ENCODE data around the gene ZMYND10. TPM values are rescaled to one million over a fixed set of nuclear protein-coding genes. Genes with fewer than 3 reads are reported as not detected.

ZMYND10 gene
- total and polyA plus RNA-seq, 9 of the 15 experiments (the other 6 are each of a cell fraction or from before 2014, with no cell fraction given): 0.20 to 2.8 (median 0.70) TPM

DNA sequence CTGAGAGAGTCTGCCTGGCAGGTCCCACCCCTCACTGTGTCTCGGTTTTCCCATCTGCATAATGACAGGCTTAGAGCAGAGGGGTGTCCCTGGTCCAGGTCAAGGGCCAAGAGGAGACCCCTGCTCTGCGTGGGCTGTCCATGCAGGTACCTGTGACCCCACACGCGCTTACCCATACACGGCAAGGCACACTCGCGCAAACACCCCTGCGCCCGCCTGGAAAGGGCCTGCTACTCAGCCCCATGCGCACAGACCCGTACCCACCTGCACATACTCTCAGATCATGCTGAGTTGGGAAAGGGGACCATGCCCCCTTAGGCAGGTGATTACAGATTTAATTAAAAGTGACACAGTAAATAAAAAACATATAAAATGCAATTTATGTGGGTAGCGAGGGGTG lies 37.2 kb upstream of the ZMYND10 start:
- no peaks in the 10 kb centered on the region for H3K36me3 ChIP-seq (ENCODE audit: control insufficient read depth, insufficient read depth, low read length)
- ATAC-seq (no peak), FAIRE-seq (no peak), DNase-seq (ENCODE audit: extremely low read depth in 1 of 4, low spot score in 3 of 4) (no peak)
- H3K4me1 ChIP-seq (replicated peaks in 1 of 2; ENCODE audit: control insufficient read depth in 2 of 2, insufficient read depth in 2 of 2, low read length in 2 of 2): peaks cover 0 to 26% of the 10 kb centered on the region in 2 experiments; a peak in 3 of 5 replicates
- no peak overlapping the region for H3K4me2 ChIP-seq (ENCODE audit: insufficient read depth, low read length)
- no peak overlapping the region for H3K27ac ChIP-seq (ENCODE audit: extremely low read depth, low read depth, low read length)
- in situ Hi-C loops (cut with MboI) (no loop called here), intact Hi-C loops (cut with micrococcal nuclease) (no loop called here)
- H2AFZ ChIP-seq (ENCODE audit: low read depth, low read length): no peak overlapping the region
- H3K27me3 ChIP-seq (ENCODE audit: control insufficient read depth in 2 of 2, insufficient read depth in 2 of 2, low read length in 2 of 2): peaks cover 0 to 51% of the 10 kb centered on the region in 2 experiments; a peak in 4 of 5 replicates
- H3K9me1 ChIP-seq (ENCODE audit: control insufficient read depth, insufficient read depth, low read length): no peaks in the 10 kb centered on the region
- no peak overlapping the region for H3K9ac ChIP-seq (ENCODE audit: insufficient read depth in 1 of 2, low read depth in 2 of 2, low read length in 2 of 2)
- ChIA-PET CTCF (ENCODE audit: low intra/inter-chr PET ratio) (no interaction called here), POLR2A (interaction anchor here (0.6 to 1.2 kb wide), 2 partner anchors 10 to 13 kb away, joined by 3 read pairs; no protein-coding TSS in a partner anchor)
- no TSS peak for BruUV-seq (replicated peaks)
- H4K20me1 ChIP-seq (replicated peaks; ENCODE audit: control insufficient read depth, insufficient read depth, low read length): no peaks in the 10 kb centered on the region
- no peaks in the 10 kb centered on the region for H3K79me2 ChIP-seq (ENCODE audit: control insufficient read depth, insufficient read depth, low read length)
- no peaks in the 10 kb centered on the region for H3K9me3 ChIP-seq (replicated peaks; ENCODE audit: control insufficient read depth, insufficient read depth, low read depth, low read length)
- 38% methylated on average over 11 of the region's 12 CpGs for WGBS (ENCODE audit: insufficient coverage, low coverage, missing lambda C conversion rate)
- no peak overlapping the region for H3K4me3 ChIP-seq
- TF ChIP-seq PURB (CRISPR knock-in tag; IDR thresholded peaks at IDR 0.05; ENCODE audit: low read depth) (no peak), ZNF644 (tag; IDR thresholded peaks at IDR 0.05; ENCODE audit: low read depth) (no peak), CBFB (CRISPR knock-in tag; IDR thresholded peaks at IDR 0.05) (no peak), ZNF764 (CRISPR knock-in tag; IDR thresholded peaks at IDR 0.05; ENCODE audit: low read depth) (no peak), FIP1L1 (IDR thresholded peaks at IDR 0.05; ENCODE audit: low read depth, low read length, poor library complexity, severe bottlenecking) (no peak), ILK (tag; IDR thresholded peaks at IDR 0.05; ENCODE audit: borderline replicate concordance, low read depth) (no peak), ZC3H4 (CRISPR knock-in tag; IDR thresholded peaks at IDR 0.05; ENCODE audit: borderline replicate concordance) (no peak), TRIM28 (IDR thresholded peaks at IDR 0.05) (no peak), ZNF121 (CRISPR knock-in tag; conservative IDR thresholded peaks at IDR 0.05) (no peak)
- TF ChIP-seq, protein P1, sequence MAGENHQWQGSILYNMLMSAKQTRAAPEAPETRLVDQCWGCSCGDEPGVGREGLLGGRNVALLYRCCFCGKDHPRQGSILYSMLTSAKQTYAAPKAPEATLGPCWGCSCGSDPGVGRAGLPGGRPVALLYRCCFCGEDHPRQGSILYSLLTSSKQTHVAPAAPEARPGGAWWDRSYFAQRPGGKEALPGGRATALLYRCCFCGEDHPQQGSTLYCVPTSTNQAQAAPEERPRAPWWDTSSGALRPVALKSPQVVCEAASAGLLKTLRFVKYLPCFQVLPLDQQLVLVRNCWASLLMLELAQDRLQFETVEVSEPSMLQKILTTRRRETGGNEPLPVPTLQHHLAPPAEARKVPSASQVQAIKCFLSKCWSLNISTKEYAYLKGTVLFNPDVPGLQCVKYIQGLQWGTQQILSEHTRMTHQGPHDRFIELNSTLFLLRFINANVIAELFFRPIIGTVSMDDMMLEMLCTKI (IDR thresholded peaks at IDR 0.05; ENCODE audit: partially characterized antibody): no peak
- TF ChIP-seq, protein P2, sequence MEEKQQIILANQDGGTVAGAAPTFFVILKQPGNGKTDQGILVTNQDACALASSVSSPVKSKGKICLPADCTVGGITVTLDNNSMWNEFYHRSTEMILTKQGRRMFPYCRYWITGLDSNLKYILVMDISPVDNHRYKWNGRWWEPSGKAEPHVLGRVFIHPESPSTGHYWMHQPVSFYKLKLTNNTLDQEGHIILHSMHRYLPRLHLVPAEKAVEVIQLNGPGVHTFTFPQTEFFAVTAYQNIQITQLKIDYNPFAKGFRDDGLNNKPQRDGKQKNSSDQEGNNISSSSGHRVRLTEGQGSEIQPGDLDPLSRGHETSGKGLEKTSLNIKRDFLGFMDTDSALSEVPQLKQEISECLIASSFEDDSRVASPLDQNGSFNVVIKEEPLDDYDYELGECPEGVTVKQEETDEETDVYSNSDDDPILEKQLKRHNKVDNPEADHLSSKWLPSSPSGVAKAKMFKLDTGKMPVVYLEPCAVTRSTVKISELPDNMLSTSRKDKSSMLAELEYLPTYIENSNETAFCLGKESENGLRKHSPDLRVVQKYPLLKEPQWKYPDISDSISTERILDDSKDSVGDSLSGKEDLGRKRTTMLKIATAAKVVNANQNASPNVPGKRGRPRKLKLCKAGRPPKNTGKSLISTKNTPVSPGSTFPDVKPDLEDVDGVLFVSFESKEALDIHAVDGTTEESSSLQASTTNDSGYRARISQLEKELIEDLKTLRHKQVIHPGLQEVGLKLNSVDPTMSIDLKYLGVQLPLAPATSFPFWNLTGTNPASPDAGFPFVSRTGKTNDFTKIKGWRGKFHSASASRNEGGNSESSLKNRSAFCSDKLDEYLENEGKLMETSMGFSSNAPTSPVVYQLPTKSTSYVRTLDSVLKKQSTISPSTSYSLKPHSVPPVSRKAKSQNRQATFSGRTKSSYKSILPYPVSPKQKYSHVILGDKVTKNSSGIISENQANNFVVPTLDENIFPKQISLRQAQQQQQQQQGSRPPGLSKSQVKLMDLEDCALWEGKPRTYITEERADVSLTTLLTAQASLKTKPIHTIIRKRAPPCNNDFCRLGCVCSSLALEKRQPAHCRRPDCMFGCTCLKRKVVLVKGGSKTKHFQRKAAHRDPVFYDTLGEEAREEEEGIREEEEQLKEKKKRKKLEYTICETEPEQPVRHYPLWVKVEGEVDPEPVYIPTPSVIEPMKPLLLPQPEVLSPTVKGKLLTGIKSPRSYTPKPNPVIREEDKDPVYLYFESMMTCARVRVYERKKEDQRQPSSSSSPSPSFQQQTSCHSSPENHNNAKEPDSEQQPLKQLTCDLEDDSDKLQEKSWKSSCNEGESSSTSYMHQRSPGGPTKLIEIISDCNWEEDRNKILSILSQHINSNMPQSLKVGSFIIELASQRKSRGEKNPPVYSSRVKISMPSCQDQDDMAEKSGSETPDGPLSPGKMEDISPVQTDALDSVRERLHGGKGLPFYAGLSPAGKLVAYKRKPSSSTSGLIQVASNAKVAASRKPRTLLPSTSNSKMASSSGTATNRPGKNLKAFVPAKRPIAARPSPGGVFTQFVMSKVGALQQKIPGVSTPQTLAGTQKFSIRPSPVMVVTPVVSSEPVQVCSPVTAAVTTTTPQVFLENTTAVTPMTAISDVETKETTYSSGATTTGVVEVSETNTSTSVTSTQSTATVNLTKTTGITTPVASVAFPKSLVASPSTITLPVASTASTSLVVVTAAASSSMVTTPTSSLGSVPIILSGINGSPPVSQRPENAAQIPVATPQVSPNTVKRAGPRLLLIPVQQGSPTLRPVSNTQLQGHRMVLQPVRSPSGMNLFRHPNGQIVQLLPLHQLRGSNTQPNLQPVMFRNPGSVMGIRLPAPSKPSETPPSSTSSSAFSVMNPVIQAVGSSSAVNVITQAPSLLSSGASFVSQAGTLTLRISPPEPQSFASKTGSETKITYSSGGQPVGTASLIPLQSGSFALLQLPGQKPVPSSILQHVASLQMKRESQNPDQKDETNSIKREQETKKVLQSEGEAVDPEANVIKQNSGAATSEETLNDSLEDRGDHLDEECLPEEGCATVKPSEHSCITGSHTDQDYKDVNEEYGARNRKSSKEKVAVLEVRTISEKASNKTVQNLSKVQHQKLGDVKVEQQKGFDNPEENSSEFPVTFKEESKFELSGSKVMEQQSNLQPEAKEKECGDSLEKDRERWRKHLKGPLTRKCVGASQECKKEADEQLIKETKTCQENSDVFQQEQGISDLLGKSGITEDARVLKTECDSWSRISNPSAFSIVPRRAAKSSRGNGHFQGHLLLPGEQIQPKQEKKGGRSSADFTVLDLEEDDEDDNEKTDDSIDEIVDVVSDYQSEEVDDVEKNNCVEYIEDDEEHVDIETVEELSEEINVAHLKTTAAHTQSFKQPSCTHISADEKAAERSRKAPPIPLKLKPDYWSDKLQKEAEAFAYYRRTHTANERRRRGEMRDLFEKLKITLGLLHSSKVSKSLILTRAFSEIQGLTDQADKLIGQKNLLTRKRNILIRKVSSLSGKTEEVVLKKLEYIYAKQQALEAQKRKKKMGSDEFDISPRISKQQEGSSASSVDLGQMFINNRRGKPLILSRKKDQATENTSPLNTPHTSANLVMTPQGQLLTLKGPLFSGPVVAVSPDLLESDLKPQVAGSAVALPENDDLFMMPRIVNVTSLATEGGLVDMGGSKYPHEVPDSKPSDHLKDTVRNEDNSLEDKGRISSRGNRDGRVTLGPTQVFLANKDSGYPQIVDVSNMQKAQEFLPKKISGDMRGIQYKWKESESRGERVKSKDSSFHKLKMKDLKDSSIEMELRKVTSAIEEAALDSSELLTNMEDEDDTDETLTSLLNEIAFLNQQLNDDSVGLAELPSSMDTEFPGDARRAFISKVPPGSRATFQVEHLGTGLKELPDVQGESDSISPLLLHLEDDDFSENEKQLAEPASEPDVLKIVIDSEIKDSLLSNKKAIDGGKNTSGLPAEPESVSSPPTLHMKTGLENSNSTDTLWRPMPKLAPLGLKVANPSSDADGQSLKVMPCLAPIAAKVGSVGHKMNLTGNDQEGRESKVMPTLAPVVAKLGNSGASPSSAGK (IDR thresholded peaks at IDR 0.05): no peak

All from K562 (cell line).